K562 (cell line): ENCODE measurements around the gene MCU. TPM values are rescaled to one million over a fixed set of nuclear protein-coding genes. Genes with fewer than 3 reads are reported as not detected.

Experiments
- BMI1 ChIP-seq: fragments of 150-350 bp; IDR thresholded peaks from 2 replicates; pipeline ENCODE4 v1.6.1; 2014; ENCODE audit warnings: low read length
- ELF2 ChIP-seq: fragments of 250-450 bp; sonication (Bioruptor Pico); IDR thresholded peaks from 2 replicates; pipeline ENCODE4 v1.5.0; 2021; ENCODE audit warnings: mild to moderate bottlenecking
- EZH2 ChIP-seq: IDR thresholded peaks from 2 replicates; pipeline ENCODE4 v1.6.1; 2012; ENCODE audit warnings: low read depth, mild to moderate bottlenecking, inconsistent platforms, low read length, borderline replicate concordance
- GTF2A2 ChIP-seq: IDR thresholded peaks from 2 replicates; pipeline ENCODE4 v1.6.1; 2016; ENCODE audit warnings: mild to moderate bottlenecking, missing genetic modification characterization, missing compliant biosample characterization
- HEY1 ChIP-seq: fragments of 250-450 bp; sonication (Bioruptor Pico); IDR thresholded peaks from 2 replicates; pipeline ENCODE4 v1.5.0; 2020; ENCODE audit warnings: mild to moderate bottlenecking, moderate library complexity, borderline replicate concordance
- JUN ChIP-seq, 2 experiments: sonication (generic) in 1 of 2; formaldehyde crosslinking in 1 of 2; IDR thresholded peaks; 2 replicates each; pipeline versions ENCODE4 v1.6.1 to v1.8.0; 2012 to 2022; ENCODE audit warnings: borderline replicate concordance in 2 of 2, mild to moderate bottlenecking in 2 of 2, improper control_type of control experiment in 1 of 2, low read depth in 1 of 2, low read length in 1 of 2, missing genetic modification reagents in 1 of 2
- L3MBTL2 ChIP-seq: fragments of 450-650 bp; IDR thresholded peaks from 2 replicates; pipeline ENCODE4 v1.6.1; 2016; ENCODE audit warnings: mild to moderate bottlenecking, moderate library complexity
- MCM7 ChIP-seq, 2 experiments: fragments of 450-650 bp; IDR thresholded peaks; 2 replicates each; pipeline ENCODE4 v1.6.1; 2016 to 2018
- MEF2A ChIP-seq: IDR thresholded peaks from 2 replicates; pipeline ENCODE4 v1.6.1; 2011; ENCODE audit warnings: low read depth, mild to moderate bottlenecking, low read length, moderate library complexity; ENCODE audit not compliant: control insufficient read depth
- NCOA2 ChIP-seq, 2 experiments: fragments of 450-650 bp; IDR thresholded peaks; 2 replicates each; pipeline ENCODE4 v1.6.1; 2018; ENCODE audit warnings: mild to moderate bottlenecking in 2 of 2, moderate library complexity in 1 of 2; ENCODE audit not compliant: partially characterized antibody in 2 of 2
- POLR2B ChIP-seq: fragments of 450-650 bp; IDR thresholded peaks from 2 replicates; pipeline ENCODE4 v1.6.1; 2018; ENCODE audit warnings: low read depth; ENCODE audit not compliant: partially characterized antibody
- POLR2G ChIP-seq: fragments of 200-400 bp; formaldehyde crosslinking; IDR thresholded peaks from 2 replicates; pipeline ENCODE4 v1.6.1; 2017; ENCODE audit warnings: low read depth, mild to moderate bottlenecking, antibody characterized with exemption, low read length, moderate library complexity
- RAD51 ChIP-seq: fragments of 450-650 bp; IDR thresholded peaks from 2 replicates; pipeline ENCODE4 v1.7.1; 2016; ENCODE audit warnings: low read depth, mild to moderate bottlenecking, borderline replicate concordance
- RUNX1 ChIP-seq: sonication (generic); IDR thresholded peaks from 2 replicates; pipeline ENCODE4 v1.6.1; 2016; ENCODE audit warnings: antibody characterized with exemption, low read depth
- STAG1 ChIP-seq: sonication (generic); formaldehyde crosslinking; IDR thresholded peaks from 2 replicates; pipeline ENCODE4 v1.5.0; 2020; ENCODE audit warnings: missing genetic modification reagents, borderline replicate concordance
- TAF15 ChIP-seq: fragments of 200-400 bp; formaldehyde crosslinking; IDR thresholded peaks from 2 replicates; pipeline ENCODE4 v1.6.1; 2017; ENCODE audit warnings: mild to moderate bottlenecking, low read depth, low read length, moderate library complexity
- TRIM24 ChIP-seq, 2 experiments: fragments of 450-650 bp; IDR thresholded peaks; 2 replicates each; pipeline ENCODE4 v1.6.1; 2016
- ZNF311 ChIP-seq: fragments of 250-450 bp; sonication (Bioruptor Pico); IDR thresholded peaks from 2 replicates; pipeline ENCODE4 v1.4.0; 2020; ENCODE audit warnings: mild to moderate bottlenecking, moderate library complexity
- ZNF444 ChIP-seq: fragments of 250-450 bp; sonication (Bioruptor Pico); IDR thresholded peaks from 2 replicates; pipeline ENCODE4 v1.4.0; 2020; ENCODE audit warnings: mild to moderate bottlenecking, moderate library complexity
- ZNF445 ChIP-seq: fragments of 250-450 bp; sonication (Bioruptor Pico); IDR thresholded peaks from 2 replicates; pipeline ENCODE4 v1.4.0; 2020; ENCODE audit warnings: low read depth, mild to moderate bottlenecking, moderate library complexity
- polyA plus RNA-seq, 8 experiments: library from polyadenylated mRNA; depleted of rRNA in 4 of 8; stranded (reverse) in 5 of 8; unstranded in 3 of 8; fragments of >200 nt; fragmentation: Nextera tagmentation in 2 of 8; fragmentation: Illumina TruSeq in 1 of 8; extraction: Ambion mirVana in 2 of 8; extraction: Trizol in 1 of 8; gene quantifications; 2 replicates each; pipeline versions ENCODE4 v1.2.1 to v1.2.3, GENCODE V29; 2011 to 2014; ENCODE audit warnings: inconsistent platforms in 1 of 8, missing spikeins in 1 of 8
- total RNA-seq, 7 experiments: library from RNA; depleted of rRNA in 6 of 7; stranded (reverse); fragments of >200 nt in 6 of 7; fragmentation: Illumina TruSeq in 2 of 7; extraction: Trizol in 2 of 7; gene quantifications; 2 replicates each; pipeline versions ENCODE4 v1.2.1 to v1.2.3, GENCODE V29; 2011 to 2021; ENCODE audit warnings: low replicate concordance in 1 of 7
- TF ChIP-seq, protein P1 (sequence below): fragments of 450-650 bp; IDR thresholded peaks from 2 replicates; pipeline ENCODE4 v1.6.1; 2016; ENCODE audit warnings: borderline replicate concordance
- TF ChIP-seq, protein P2 (sequence below): fragments of 250-450 bp; sonication (Bioruptor Pico); IDR thresholded peaks from 2 replicates; pipeline ENCODE4 v1.8.0; 2022; ENCODE audit warnings: inconsistent platforms, mild to moderate bottlenecking, moderate library complexity, borderline replicate concordance
- TF ChIP-seq, protein P3 (sequence below), 3 experiments: fragments of 200-800 bp in 1 of 3; sonication (Bioruptor generic) in 1 of 3; sonication (generic) in 1 of 3; formaldehyde crosslinking in 1 of 3; IDR thresholded peaks; 2 replicates each; pipeline versions ENCODE4 v1.6.1 to v1.8.0; 2016 to 2022; ENCODE audit warnings: mild to moderate bottlenecking in 2 of 3, missing compliant biosample characterization in 2 of 3, missing genetic modification characterization in 2 of 3, missing genetic modification reagents in 1 of 3
- TF ChIP-seq, protein P4 (sequence below): fragments of 450-650 bp; conservative IDR thresholded peaks from 2 replicates; pipeline ENCODE4 v1.6.1; 2016; ENCODE audit warnings: missing genetic modification characterization, low read depth, mild to moderate bottlenecking, missing compliant biosample characterization, moderate library complexity

MCU gene
- total and polyA plus RNA-seq, 9 of the 15 experiments (the other 6 are each of a cell fraction or from before 2014, with no cell fraction given), result 8.2 to 88.8 (median 21.3) TPM

DNA sequence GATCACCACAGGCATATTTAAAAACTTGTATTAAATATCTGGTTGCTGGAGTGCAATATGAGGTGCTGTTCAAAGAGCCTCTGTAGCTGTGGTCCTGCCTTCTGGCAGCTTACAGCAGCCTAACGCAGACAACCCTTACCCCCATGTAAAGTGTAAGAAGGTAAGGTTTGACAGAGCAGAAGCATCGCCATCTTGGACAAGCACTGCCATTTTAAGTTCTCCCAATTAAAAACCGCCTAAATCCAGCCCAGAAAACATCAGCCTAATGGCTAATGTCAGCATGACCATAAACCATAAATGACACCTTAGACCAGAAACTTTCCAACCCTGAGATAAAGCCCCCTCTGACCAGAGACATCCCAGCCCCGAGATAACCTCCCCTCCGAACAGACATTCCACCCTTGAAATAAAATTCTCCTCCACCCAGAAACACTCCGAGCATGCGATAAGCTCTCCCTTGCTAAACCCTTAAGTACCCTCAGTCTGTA lies 196.3 kb downstream of the MCU start (continued):
- TF ChIP-seq TRIM24 (IDR thresholded peaks at IDR 0.05) (no peak; a peak in 1 of 4 replicates), ZNF445 (CRISPR knock-in tag) (peak; percentile 78; the same call in 1 of the 2 replicates), NCOA2 (IDR thresholded peaks at IDR 0.05; ENCODE audit: partially characterized antibody in 2 of 2) (no peak), ZNF311 (no peak), JUN (IDR thresholded peaks at IDR 0.05; ENCODE audit: borderline replicate concordance, low read depth, low read length) (no peak), JUN (CRISPR knock-in tag; IDR thresholded peaks at IDR 0.05; ENCODE audit: borderline replicate concordance) (no peak), MCM7 (IDR thresholded peaks at IDR 0.05) (no peak), POLR2B (peak; percentile 18), GTF2A2 (peak; percentile 57; the same call in 1 of the 2 replicates), STAG1 (CRISPR knock-in tag) (no peak), HEY1 (no peak), MEF2A (no peak), L3MBTL2 (peak; percentile 20; the same call in 1 of the 2 replicates), EZH2 (no peak), POLR2G (no peak), ZNF444 (no peak), RUNX1 (no peak), TAF15 (no peak), RAD51 (no peak), BMI1 (no peak), ELF2 (CRISPR knock-in tag) (no peak)
- TF ChIP-seq, protein P1, sequence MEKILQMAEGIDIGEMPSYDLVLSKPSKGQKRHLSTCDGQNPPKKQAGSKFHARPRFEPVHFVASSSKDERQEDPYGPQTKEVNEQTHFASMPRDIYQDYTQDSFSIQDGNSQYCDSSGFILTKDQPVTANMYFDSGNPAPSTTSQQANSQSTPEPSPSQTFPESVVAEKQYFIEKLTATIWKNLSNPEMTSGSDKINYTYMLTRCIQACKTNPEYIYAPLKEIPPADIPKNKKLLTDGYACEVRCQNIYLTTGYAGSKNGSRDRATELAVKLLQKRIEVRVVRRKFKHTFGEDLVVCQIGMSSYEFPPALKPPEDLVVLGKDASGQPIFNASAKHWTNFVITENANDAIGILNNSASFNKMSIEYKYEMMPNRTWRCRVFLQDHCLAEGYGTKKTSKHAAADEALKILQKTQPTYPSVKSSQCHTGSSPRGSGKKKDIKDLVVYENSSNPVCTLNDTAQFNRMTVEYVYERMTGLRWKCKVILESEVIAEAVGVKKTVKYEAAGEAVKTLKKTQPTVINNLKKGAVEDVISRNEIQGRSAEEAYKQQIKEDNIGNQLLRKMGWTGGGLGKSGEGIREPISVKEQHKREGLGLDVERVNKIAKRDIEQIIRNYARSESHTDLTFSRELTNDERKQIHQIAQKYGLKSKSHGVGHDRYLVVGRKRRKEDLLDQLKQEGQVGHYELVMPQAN, result no peak
- TF ChIP-seq, protein P2, sequence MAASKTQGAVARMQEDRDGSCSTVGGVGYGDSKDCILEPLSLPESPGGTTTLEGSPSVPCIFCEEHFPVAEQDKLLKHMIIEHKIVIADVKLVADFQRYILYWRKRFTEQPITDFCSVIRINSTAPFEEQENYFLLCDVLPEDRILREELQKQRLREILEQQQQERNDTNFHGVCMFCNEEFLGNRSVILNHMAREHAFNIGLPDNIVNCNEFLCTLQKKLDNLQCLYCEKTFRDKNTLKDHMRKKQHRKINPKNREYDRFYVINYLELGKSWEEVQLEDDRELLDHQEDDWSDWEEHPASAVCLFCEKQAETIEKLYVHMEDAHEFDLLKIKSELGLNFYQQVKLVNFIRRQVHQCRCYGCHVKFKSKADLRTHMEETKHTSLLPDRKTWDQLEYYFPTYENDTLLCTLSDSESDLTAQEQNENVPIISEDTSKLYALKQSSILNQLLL (CRISPR knock-in tag), result no peak
- TF ChIP-seq, protein P3, sequence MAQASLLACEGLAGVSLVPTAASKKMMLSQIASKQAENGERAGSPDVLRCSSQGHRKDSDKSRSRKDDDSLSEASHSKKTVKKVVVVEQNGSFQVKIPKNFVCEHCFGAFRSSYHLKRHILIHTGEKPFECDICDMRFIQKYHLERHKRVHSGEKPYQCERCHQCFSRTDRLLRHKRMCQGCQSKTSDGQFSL (CRISPR knock-in tag; IDR thresholded peaks at IDR 0.05), result no peak
- TF ChIP-seq, protein P3 (tag; IDR thresholded peaks at IDR 0.05), result peak in 1 of 2 experiments; percentile 85; a peak in 2 of 4 replicates
- TF ChIP-seq, protein P4, sequence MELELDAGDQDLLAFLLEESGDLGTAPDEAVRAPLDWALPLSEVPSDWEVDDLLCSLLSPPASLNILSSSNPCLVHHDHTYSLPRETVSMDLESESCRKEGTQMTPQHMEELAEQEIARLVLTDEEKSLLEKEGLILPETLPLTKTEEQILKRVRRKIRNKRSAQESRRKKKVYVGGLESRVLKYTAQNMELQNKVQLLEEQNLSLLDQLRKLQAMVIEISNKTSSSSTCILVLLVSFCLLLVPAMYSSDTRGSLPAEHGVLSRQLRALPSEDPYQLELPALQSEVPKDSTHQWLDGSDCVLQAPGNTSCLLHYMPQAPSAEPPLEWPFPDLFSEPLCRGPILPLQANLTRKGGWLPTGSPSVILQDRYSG (tag), result peak; percentile 96
